IMR-90 (cell line): ENCODE results near the gene GOLPH3L.

Source experiments
- BHLHE40 ChIP-seq: fragments of 150-350 bp; IDR thresholded peaks from 2 replicates; pipeline ENCODE4 v1.6.1; 2016; ENCODE audit warnings: mild to moderate bottlenecking, low read depth, low read length
- MAZ ChIP-seq: IDR thresholded peaks from 2 replicates; pipeline ENCODE4 v1.6.1; 2012; ENCODE audit warnings: low read depth, mild to moderate bottlenecking, low read length, improper control_type of control experiment, moderate library complexity, borderline replicate concordance
- POLR2A ChIP-seq: IDR thresholded peaks from 2 replicates; pipeline ENCODE4 v1.6.1; 2012; ENCODE audit warnings: mild to moderate bottlenecking, low read depth, low read length
- RFX5 ChIP-seq: IDR thresholded peaks from 2 replicates; pipeline ENCODE4 v1.8.0; 2012; ENCODE audit warnings: low read depth, mild to moderate bottlenecking, low read length, moderate library complexity
- SMC3 ChIP-seq: fragments of 150-350 bp; IDR thresholded peaks from 2 replicates; pipeline ENCODE4 v1.6.1; 2016; ENCODE audit warnings: low read depth, mild to moderate bottlenecking, antibody characterized with exemption, low read length, moderate library complexity
- TF ChIP-seq, protein P1 (sequence below): conservative IDR thresholded peaks from 2 replicates; pipeline ENCODE4 v1.5.1; 2012; ENCODE audit warnings: mild to moderate bottlenecking, low read depth, low read length, improper control_type of control experiment

- TF ChIP-seq, protein P1, sequence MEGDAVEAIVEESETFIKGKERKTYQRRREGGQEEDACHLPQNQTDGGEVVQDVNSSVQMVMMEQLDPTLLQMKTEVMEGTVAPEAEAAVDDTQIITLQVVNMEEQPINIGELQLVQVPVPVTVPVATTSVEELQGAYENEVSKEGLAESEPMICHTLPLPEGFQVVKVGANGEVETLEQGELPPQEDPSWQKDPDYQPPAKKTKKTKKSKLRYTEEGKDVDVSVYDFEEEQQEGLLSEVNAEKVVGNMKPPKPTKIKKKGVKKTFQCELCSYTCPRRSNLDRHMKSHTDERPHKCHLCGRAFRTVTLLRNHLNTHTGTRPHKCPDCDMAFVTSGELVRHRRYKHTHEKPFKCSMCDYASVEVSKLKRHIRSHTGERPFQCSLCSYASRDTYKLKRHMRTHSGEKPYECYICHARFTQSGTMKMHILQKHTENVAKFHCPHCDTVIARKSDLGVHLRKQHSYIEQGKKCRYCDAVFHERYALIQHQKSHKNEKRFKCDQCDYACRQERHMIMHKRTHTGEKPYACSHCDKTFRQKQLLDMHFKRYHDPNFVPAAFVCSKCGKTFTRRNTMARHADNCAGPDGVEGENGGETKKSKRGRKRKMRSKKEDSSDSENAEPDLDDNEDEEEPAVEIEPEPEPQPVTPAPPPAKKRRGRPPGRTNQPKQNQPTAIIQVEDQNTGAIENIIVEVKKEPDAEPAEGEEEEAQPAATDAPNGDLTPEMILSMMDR = no peak
- TF ChIP-seq MAZ (no peak), SMC3 (no peak), POLR2A (no peak), RFX5 (no peak), BHLHE40 (no peak)
Observed at GRCh38 chr1:150627826-150628410, 69.0 kb downstream of the GOLPH3L start.
